NCI-H2196 treated with DMSO at 0.1 percent for 48 hours (cell line): ENCODE measurements around the gene DAP.

Experiments
- DNase-seq: peaks from one replicate; lab custom pipeline; 2025; ENCODE audit not compliant: unreplicated experiment; lab: John Stamatoyannopoulos, UW

The DAP gene

GRCh38 chr5:10695055-10695649 is 65.9 kb downstream of the DAP start:
- peak; percentile 56 for DNase-seq

- no peak for DNase-seq
These were observed 68.9 kb downstream of the DAP start for GRCh38 chr5:10691826-10692785.

- no peak for DNase-seq
These were observed 70.3 kb downstream of the DAP start for GRCh38 chr5:10690460-10691440.

- DNase-seq = no peak
These were observed 71.5 kb downstream of the DAP start for GRCh38 chr5:10689391-10690081.

- no peak for DNase-seq
These were observed 72.3 kb downstream of the DAP start for GRCh38 chr5:10688651-10689171.

GRCh38 chr5:10686890-10687289 is 74.1 kb downstream of the DAP start:
- no peak for DNase-seq

- DNase-seq = no peak
These were observed 75.9 kb downstream of the DAP start for GRCh38 chr5:10685115-10685521.

GRCh38 chr5:10684303-10685086 is 76.5 kb downstream of the DAP start:
- no peak for DNase-seq

- no peak for DNase-seq
These were observed 78.1 kb downstream of the DAP start for GRCh38 chr5:10682801-10683525.

- no peak for DNase-seq
These were observed 79.0 kb downstream of the DAP start for GRCh38 chr5:10681731-10682679.

GRCh38 chr5:10680876-10681481 is 80.1 kb downstream of the DAP start:
- no peak for DNase-seq

- no peak for DNase-seq
These were observed 81.6 kb downstream of the DAP start for GRCh38 chr5:10679336-10679988.

- DNase-seq = no peak
These were observed 82.8 kb downstream of the DAP start for GRCh38 chr5:10678244-10678643.

GRCh38 chr5:10677533-10677932 is 83.5 kb downstream of the DAP start:
- no peak for DNase-seq

- no peak for DNase-seq
These were observed 84.1 kb downstream of the DAP start for GRCh38 chr5:10676946-10677345.

GRCh38 chr5:10676224-10676623 is 84.8 kb downstream of the DAP start:
- DNase-seq = no peak

GRCh38 chr5:10675177-10675700 is 85.8 kb downstream of the DAP start:
- no peak for DNase-seq
